Measurements from ENCODE around the gene OTOP3.
"Not testable (repeated sequence)": the region's sequence is repeated elsewhere in the genome, so short reads cannot be mapped to it uniquely, and the experiment has no call there.

The OTOP3 gene

GRCh38 chr17:74959826-74960515 lies 24.3 kb downstream of the OTOP3 start:
- in situ Hi-C loops (cut with HindIII; ENCODE audit: low sequenced_read_pairs), result no loop called here

GRCh38 chr17:74960570-74961342 lies 25.1 kb downstream of the OTOP3 start:
- in situ Hi-C loops (cut with HindIII; ENCODE audit: low sequenced_read_pairs), result no loop called here

GRCh38 chr17:74961657-74962350 lies 26.1 kb downstream of the OTOP3 start:
- in situ Hi-C loops (cut with HindIII; ENCODE audit: low sequenced_read_pairs), result no loop called here

- in situ Hi-C loops (cut with HindIII; ENCODE audit: low sequenced_read_pairs), result no loop called here
Observed at GRCh38 chr17:74962622-74963394, 27.1 kb downstream of the OTOP3 start.

- in situ Hi-C loops (cut with HindIII; ENCODE audit: low sequenced_read_pairs), result no loop called here
Observed at GRCh38 chr17:74963656-74964055, 28.0 kb downstream of the OTOP3 start.

- in situ Hi-C loops (cut with HindIII; ENCODE audit: low sequenced_read_pairs), result no loop called here
Observed at GRCh38 chr17:74964246-74964761, 28.6 kb downstream of the OTOP3 start.

- in situ Hi-C loops (cut with HindIII; ENCODE audit: low sequenced_read_pairs), result no loop called here
Observed at GRCh38 chr17:74964988-74965622, 29.4 kb downstream of the OTOP3 start.

GRCh38 chr17:74968361-74968780 lies 32.7 kb downstream of the OTOP3 start:
- in situ Hi-C loops (cut with HindIII; ENCODE audit: low sequenced_read_pairs), result no loop called here

- in situ Hi-C loops (cut with HindIII; ENCODE audit: low sequenced_read_pairs), result not testable (repeated sequence)
Observed at GRCh38 chr17:74969501-74969900, 33.8 kb downstream of the OTOP3 start.

- in situ Hi-C loops (cut with HindIII; ENCODE audit: low sequenced_read_pairs), result no loop called here
Observed at GRCh38 chr17:74970395-74970794, 34.7 kb downstream of the OTOP3 start.

GRCh38 chr17:74971069-74971841 lies 35.6 kb downstream of the OTOP3 start:
- in situ Hi-C loops (cut with HindIII; ENCODE audit: low sequenced_read_pairs), result no loop called here

- in situ Hi-C loops (cut with HindIII; ENCODE audit: low sequenced_read_pairs), result no loop called here
Observed at GRCh38 chr17:74971842-74972106, 36.1 kb downstream of the OTOP3 start.

GRCh38 chr17:74972107-74972972 lies 36.6 kb downstream of the OTOP3 start, which contains the start of gene HID1:
TSS of gene HID1 (minus strand) at chr17:74972759. CDS start at chr17:74972656, 103 bp downstream.
- in situ Hi-C loops (cut with HindIII; ENCODE audit: low sequenced_read_pairs), result no loop called here

- in situ Hi-C loops (cut with HindIII; ENCODE audit: low sequenced_read_pairs), result no loop called here
Observed at GRCh38 chr17:74972973-74973328, 37.3 kb downstream of the OTOP3 start.

- in situ Hi-C loops (cut with HindIII; ENCODE audit: low sequenced_read_pairs), result no loop called here
Observed at GRCh38 chr17:74975943-74976342, 40.2 kb downstream of the OTOP3 start.

GRCh38 chr17:74977802-74978201 lies 42.1 kb downstream of the OTOP3 start:
- in situ Hi-C loops (cut with HindIII; ENCODE audit: low sequenced_read_pairs), result no loop called here

- in situ Hi-C loops (cut with HindIII; ENCODE audit: low sequenced_read_pairs), result no loop called here
Observed at GRCh38 chr17:74978240-74978639, 42.5 kb downstream of the OTOP3 start.

- in situ Hi-C loops (cut with HindIII; ENCODE audit: low sequenced_read_pairs), result no loop called here
Observed at GRCh38 chr17:74979408-74980146, 43.9 kb downstream of the OTOP3 start.
